K562 (cell line): ENCODE measurements around the gene SPEM3. TPM values are rescaled to one million over a fixed set of nuclear protein-coding genes. Genes with fewer than 3 reads are reported as not detected.

Source experiments
- BCL6 ChIP-seq: fragments of 250-450 bp; sonication (Bioruptor Pico); IDR thresholded peaks from 2 replicates; pipeline ENCODE4 v1.4.0; 2020
- BMI1 ChIP-seq: fragments of 150-350 bp; IDR thresholded peaks from 2 replicates; pipeline ENCODE4 v1.6.1; 2014; ENCODE audit warnings: low read length
- FOXM1 ChIP-seq, 2 experiments: fragments of 450-650 bp in 1 of 2; sonication (generic) in 1 of 2; formaldehyde crosslinking in 1 of 2; IDR thresholded peaks; 2 replicates each; pipeline versions ENCODE4 v1.6.1 to v1.9.0; 2017 to 2022; ENCODE audit warnings: low read depth in 2 of 2, mild to moderate bottlenecking in 2 of 2, missing genetic modification reagents in 1 of 2, moderate library complexity in 1 of 2
- LCOR ChIP-seq: sonication (generic); formaldehyde crosslinking; IDR thresholded peaks from 2 replicates; pipeline ENCODE4 v1.8.0; 2022; ENCODE audit warnings: mild to moderate bottlenecking, missing genetic modification reagents
- MXI1 ChIP-seq: IDR thresholded peaks from 2 replicates; pipeline ENCODE4 v1.6.1; 2011; ENCODE audit warnings: low read depth, mild to moderate bottlenecking, improper control_type of control experiment, low read length
- NFRKB ChIP-seq: fragments of 450-650 bp; IDR thresholded peaks from 2 replicates; pipeline ENCODE4 v1.6.1; 2016; ENCODE audit warnings: low read depth
- PHF8 ChIP-seq: fragments of 200-600 bp; sonication (generic); IDR thresholded peaks from 2 replicates; pipeline ENCODE4 v1.6.1; 2012; ENCODE audit warnings: mixed run types, mild to moderate bottlenecking, inconsistent platforms, low read length, moderate library complexity, borderline replicate concordance
- POLR2G ChIP-seq: fragments of 200-400 bp; formaldehyde crosslinking; IDR thresholded peaks from 2 replicates; pipeline ENCODE4 v1.6.1; 2017; ENCODE audit warnings: low read depth, mild to moderate bottlenecking, antibody characterized with exemption, low read length, moderate library complexity
- POLR2H ChIP-seq: IDR thresholded peaks from 2 replicates; pipeline ENCODE4 v1.6.1; 2016; ENCODE audit warnings: missing genetic modification characterization, low read depth, mild to moderate bottlenecking, control low read depth, missing compliant biosample characterization, moderate library complexity
- RBBP5 ChIP-seq: fragments of 200-600 bp; sonication (generic); IDR thresholded peaks from 2 replicates; pipeline ENCODE4 v1.6.1; 2012; ENCODE audit warnings: borderline replicate concordance, mild to moderate bottlenecking, low read length, control low read depth, inconsistent platforms; ENCODE audit not compliant: insufficient read depth, poor library complexity, severe bottlenecking
- SMC3 ChIP-seq: conservative IDR thresholded peaks from 2 replicates; pipeline ENCODE4 v1.6.1; 2011; ENCODE audit warnings: low read depth, low read length, improper control_type of control experiment; ENCODE audit not compliant: insufficient read depth
- SRF ChIP-seq, 2 experiments: fragments of 250-450, 450-650 bp in 1 of 2; sonication (Bioruptor Pico) in 1 of 2; sonication (generic) in 1 of 2; formaldehyde crosslinking; IDR thresholded peaks; 2 replicates each; pipeline versions ENCODE4 v1.5.0 to v1.5.1; 2020 to 2022; ENCODE audit warnings: mild to moderate bottlenecking in 1 of 2, missing genetic modification reagents in 1 of 2
- TRIM24 ChIP-seq, 2 experiments: fragments of 450-650 bp; IDR thresholded peaks; 2 replicates each; pipeline ENCODE4 v1.6.1; 2016
- YBX1 ChIP-seq: fragments of 450-650 bp; IDR thresholded peaks from 2 replicates; pipeline ENCODE4 v1.7.1; 2016; ENCODE audit warnings: mild to moderate bottlenecking
- ZNF3 ChIP-seq: fragments of 250-450 bp; sonication (Bioruptor Pico); IDR thresholded peaks from 2 replicates; pipeline ENCODE4 v1.5.0; 2021; ENCODE audit warnings: mild to moderate bottlenecking, moderate library complexity
- ZNF311 ChIP-seq: fragments of 250-450 bp; sonication (Bioruptor Pico); IDR thresholded peaks from 2 replicates; pipeline ENCODE4 v1.4.0; 2020; ENCODE audit warnings: mild to moderate bottlenecking, moderate library complexity
- ZNF444 ChIP-seq: fragments of 250-450 bp; sonication (Bioruptor Pico); IDR thresholded peaks from 2 replicates; pipeline ENCODE4 v1.4.0; 2020; ENCODE audit warnings: mild to moderate bottlenecking, moderate library complexity
- ZNF518B ChIP-seq: fragments of 250-450 bp; sonication (Bioruptor Pico); IDR thresholded peaks from 2 replicates; pipeline ENCODE4 v1.5.0; 2021; ENCODE audit warnings: mild to moderate bottlenecking, moderate library complexity
- ZNF589 ChIP-seq: fragments of 200-800 bp; sonication (Bioruptor generic); IDR thresholded peaks from 2 replicates; pipeline ENCODE4 v1.6.1; 2016; ENCODE audit warnings: low read depth, missing genetic modification characterization, missing compliant biosample characterization
- polyA plus RNA-seq, 8 experiments: library from polyadenylated mRNA; depleted of rRNA in 4 of 8; stranded (reverse) in 5 of 8; unstranded in 3 of 8; fragments of >200 nt; fragmentation: Nextera tagmentation in 2 of 8; fragmentation: Illumina TruSeq in 1 of 8; extraction: Ambion mirVana in 2 of 8; extraction: Trizol in 1 of 8; gene quantifications; 2 replicates each; pipeline versions ENCODE4 v1.2.1 to v1.2.3, GENCODE V29; 2011 to 2014; ENCODE audit warnings: inconsistent platforms in 1 of 8, missing spikeins in 1 of 8
- total RNA-seq, 7 experiments: library from RNA; depleted of rRNA in 6 of 7; stranded (reverse); fragments of >200 nt in 6 of 7; fragmentation: Illumina TruSeq in 2 of 7; extraction: Trizol in 2 of 7; gene quantifications; 2 replicates each; pipeline versions ENCODE4 v1.2.1 to v1.2.3, GENCODE V29; 2011 to 2021; ENCODE audit warnings: low replicate concordance in 1 of 7
- TF ChIP-seq, protein P1 (sequence below): fragments of 250-450 bp; sonication (Bioruptor Pico); IDR thresholded peaks from 2 replicates; pipeline ENCODE4 v1.4.0; 2020; ENCODE audit warnings: mild to moderate bottlenecking, moderate library complexity, borderline replicate concordance

Gene SPEM3
- total and polyA plus RNA-seq, 9 of the 15 experiments (the other 6 are each of a cell fraction or from before 2014, with no cell fraction given), result not detected

GRCh38 chr17:7435676-7436555, 7.3 kb downstream of the SPEM3 start (continued):
- TF ChIP-seq, protein P1, sequence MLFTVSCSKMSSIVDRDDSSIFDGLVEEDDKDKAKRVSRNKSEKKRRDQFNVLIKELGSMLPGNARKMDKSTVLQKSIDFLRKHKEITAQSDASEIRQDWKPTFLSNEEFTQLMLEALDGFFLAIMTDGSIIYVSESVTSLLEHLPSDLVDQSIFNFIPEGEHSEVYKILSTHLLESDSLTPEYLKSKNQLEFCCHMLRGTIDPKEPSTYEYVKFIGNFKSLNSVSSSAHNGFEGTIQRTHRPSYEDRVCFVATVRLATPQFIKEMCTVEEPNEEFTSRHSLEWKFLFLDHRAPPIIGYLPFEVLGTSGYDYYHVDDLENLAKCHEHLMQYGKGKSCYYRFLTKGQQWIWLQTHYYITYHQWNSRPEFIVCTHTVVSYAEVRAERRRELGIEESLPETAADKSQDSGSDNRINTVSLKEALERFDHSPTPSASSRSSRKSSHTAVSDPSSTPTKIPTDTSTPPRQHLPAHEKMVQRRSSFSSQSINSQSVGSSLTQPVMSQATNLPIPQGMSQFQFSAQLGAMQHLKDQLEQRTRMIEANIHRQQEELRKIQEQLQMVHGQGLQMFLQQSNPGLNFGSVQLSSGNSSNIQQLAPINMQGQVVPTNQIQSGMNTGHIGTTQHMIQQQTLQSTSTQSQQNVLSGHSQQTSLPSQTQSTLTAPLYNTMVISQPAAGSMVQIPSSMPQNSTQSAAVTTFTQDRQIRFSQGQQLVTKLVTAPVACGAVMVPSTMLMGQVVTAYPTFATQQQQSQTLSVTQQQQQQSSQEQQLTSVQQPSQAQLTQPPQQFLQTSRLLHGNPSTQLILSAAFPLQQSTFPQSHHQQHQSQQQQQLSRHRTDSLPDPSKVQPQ, result no peak
- no peak for TF ChIP-seq BCL6 (CRISPR knock-in tag)
- TF ChIP-seq ZNF444 (CRISPR knock-in tag), result no peak
- TF ChIP-seq TRIM24 (IDR thresholded peaks at IDR 0.05), result no peak
- TF ChIP-seq YBX1, result no peak
- no peak for TF ChIP-seq MXI1
- TF ChIP-seq BMI1, result no peak
- no peak for TF ChIP-seq NFRKB
- TF ChIP-seq ZNF311 (CRISPR knock-in tag), result no peak
- no peak for TF ChIP-seq SMC3
- no peak for TF ChIP-seq POLR2H (tag)
- TF ChIP-seq ZNF589 (CRISPR knock-in tag), result no peak
- TF ChIP-seq POLR2G, result peak; percentile 77
- peak; percentile 31; the same call in 1 of the 2 replicates for TF ChIP-seq PHF8
- TF ChIP-seq ZNF3 (CRISPR knock-in tag), result no peak
- no peak for TF ChIP-seq FOXM1 (IDR thresholded peaks at IDR 0.05; ENCODE audit: low read depth)
- TF ChIP-seq FOXM1 (CRISPR knock-in tag; IDR thresholded peaks at IDR 0.05; ENCODE audit: low read depth), result no peak
- no peak for TF ChIP-seq LCOR (CRISPR knock-in tag)
- TF ChIP-seq ZNF518B (CRISPR knock-in tag), result no peak
- TF ChIP-seq SRF (CRISPR knock-in tag; IDR thresholded peaks at IDR 0.05), result no peak
- TF ChIP-seq RBBP5, result no peak
